Measurements from ENCODE around the gene ATL2.

DNA sequence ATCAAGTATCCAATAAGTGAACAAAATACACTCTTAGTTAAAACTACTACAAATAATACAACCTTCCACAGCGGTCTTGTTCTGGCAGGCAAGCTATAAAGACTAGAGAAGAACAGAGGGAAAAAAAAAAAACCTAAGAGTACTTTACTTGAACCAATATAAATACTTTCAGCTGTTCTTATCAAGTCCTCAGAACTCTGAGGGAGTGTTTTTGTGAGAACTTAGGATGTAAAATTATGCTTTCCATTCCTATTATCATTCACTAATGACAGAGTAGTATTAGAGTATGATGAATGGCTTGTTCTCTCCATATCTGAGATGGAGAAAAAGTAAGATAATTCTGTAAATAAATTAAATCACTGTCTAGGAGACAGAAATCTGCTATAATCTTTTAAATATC is 68.3 kb downstream of the ATL2 start:
- TF ChIP-seq, protein P1, sequence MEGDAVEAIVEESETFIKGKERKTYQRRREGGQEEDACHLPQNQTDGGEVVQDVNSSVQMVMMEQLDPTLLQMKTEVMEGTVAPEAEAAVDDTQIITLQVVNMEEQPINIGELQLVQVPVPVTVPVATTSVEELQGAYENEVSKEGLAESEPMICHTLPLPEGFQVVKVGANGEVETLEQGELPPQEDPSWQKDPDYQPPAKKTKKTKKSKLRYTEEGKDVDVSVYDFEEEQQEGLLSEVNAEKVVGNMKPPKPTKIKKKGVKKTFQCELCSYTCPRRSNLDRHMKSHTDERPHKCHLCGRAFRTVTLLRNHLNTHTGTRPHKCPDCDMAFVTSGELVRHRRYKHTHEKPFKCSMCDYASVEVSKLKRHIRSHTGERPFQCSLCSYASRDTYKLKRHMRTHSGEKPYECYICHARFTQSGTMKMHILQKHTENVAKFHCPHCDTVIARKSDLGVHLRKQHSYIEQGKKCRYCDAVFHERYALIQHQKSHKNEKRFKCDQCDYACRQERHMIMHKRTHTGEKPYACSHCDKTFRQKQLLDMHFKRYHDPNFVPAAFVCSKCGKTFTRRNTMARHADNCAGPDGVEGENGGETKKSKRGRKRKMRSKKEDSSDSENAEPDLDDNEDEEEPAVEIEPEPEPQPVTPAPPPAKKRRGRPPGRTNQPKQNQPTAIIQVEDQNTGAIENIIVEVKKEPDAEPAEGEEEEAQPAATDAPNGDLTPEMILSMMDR (IDR thresholded peaks at IDR 0.05; ENCODE audit: low read length): no peak
- TF ChIP-seq EZH2 (IDR thresholded peaks at IDR 0.05; ENCODE audit: borderline replicate concordance, low read length): no peak
